BJ (cell line): ENCODE data around the gene FAM89B. TPM values are rescaled to one million over a fixed set of nuclear protein-coding genes. Genes with fewer than 3 reads are reported as not detected.
A peak's percentile ranks its signal among the peaks of the same experiment; 100 is the strongest.

ENCODE experiments used
- CTCF ChIA-PET: fragments of 350-600 bp; formaldehyde crosslinking; extraction: SDS; loops from one replicate; lab custom pipeline; 2021; ENCODE audit warnings: antibody characterized with exemption, inconsistent platforms; lab: Yijun Ruan, JAX
- POLR2A ChIA-PET: fragments of 300-600 bp; sonication (Branson Sonifier 250); formaldehyde crosslinking; extraction: SDS; loops from one replicate; lab custom pipeline; 2021; ENCODE audit warnings: antibody characterized with exemption; lab: Charles Lee
- DNase-seq: peaks from one replicate; pipeline ENCODE4 v3.0.0-alpha.2; 2011; ENCODE audit warnings: low read depth
- H3K27me3 ChIP-seq: 2 replicates; pipeline ENCODE4 v1.6.0; 2011; ENCODE audit warnings: low read length; ENCODE audit not compliant: control insufficient read depth, insufficient read depth
- H3K36me3 ChIP-seq: 2 replicates; pipeline ENCODE4 v1.5.1; 2011; ENCODE audit warnings: low read length; ENCODE audit not compliant: control insufficient read depth, insufficient read depth
- H3K4me3 ChIP-seq: 2 replicates; pipeline ENCODE4 v1.5.1; 2011; ENCODE audit warnings: low read depth, mild to moderate bottlenecking, control low read depth, low read length
- polyA plus RNA-seq: library from polyadenylated mRNA; depleted of rRNA; stranded (reverse); fragments of >200 nt; gene quantifications from 2 replicates; pipeline ENCODE4 v1.2.3, GENCODE V29; 2011
- TF ChIP-seq, protein P1 (sequence below): IDR thresholded peaks from 2 replicates; pipeline ENCODE4 v1.5.1; 2011; ENCODE audit warnings: low read depth, mild to moderate bottlenecking, control low read depth, inconsistent platforms, low read length, moderate library complexity; ENCODE audit not compliant: insufficient read depth

The FAM89B gene
- polyA plus RNA-seq, 1 experiment = 56.9 TPM

DNA sequence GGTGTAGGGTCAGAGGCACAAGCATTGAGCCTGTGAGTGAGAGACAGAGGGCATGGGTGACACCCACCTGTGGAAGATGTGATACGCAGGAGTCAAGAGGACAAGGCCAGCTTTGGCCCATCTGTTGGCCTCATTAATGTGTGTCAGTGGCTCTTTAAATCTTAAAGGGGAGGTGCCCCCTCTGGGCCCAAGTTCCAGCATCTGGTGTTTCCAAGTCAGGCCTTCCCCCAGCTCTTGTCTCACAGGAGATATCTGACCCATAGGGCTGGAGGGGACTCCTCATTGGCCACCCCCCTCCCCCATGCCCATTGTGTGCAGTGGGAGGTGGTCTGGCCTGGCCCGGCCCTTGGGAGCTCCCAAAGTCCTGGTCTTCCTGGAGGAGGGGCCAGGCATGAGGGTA lies 14.3 kb downstream of the FAM89B start:
- no peaks in the 10 kb centered on the region for H3K27me3 ChIP-seq
- ChIA-PET CTCF (interaction anchor here (0.6 to 11.8 kb wide), 8 partner anchors 10 to 458 kb away, joined by 3 to 134 read pairs (median 8); partner anchors contain the start of genes EHBP1L1, FAM89B, MAP3K11 and PCNX3), POLR2A (interaction anchor here (1.0 kb wide), 1 partner anchor 14 kb away, joined by 21 read pairs; the partner anchor contains the start of gene FAM89B)
- no peak for DNase-seq
- peaks cover 16% of the 10 kb centered on the region for H3K36me3 ChIP-seq
- no peak overlapping the region for H3K4me3 ChIP-seq
- TF ChIP-seq, protein P1, sequence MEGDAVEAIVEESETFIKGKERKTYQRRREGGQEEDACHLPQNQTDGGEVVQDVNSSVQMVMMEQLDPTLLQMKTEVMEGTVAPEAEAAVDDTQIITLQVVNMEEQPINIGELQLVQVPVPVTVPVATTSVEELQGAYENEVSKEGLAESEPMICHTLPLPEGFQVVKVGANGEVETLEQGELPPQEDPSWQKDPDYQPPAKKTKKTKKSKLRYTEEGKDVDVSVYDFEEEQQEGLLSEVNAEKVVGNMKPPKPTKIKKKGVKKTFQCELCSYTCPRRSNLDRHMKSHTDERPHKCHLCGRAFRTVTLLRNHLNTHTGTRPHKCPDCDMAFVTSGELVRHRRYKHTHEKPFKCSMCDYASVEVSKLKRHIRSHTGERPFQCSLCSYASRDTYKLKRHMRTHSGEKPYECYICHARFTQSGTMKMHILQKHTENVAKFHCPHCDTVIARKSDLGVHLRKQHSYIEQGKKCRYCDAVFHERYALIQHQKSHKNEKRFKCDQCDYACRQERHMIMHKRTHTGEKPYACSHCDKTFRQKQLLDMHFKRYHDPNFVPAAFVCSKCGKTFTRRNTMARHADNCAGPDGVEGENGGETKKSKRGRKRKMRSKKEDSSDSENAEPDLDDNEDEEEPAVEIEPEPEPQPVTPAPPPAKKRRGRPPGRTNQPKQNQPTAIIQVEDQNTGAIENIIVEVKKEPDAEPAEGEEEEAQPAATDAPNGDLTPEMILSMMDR = no peak

DNA sequence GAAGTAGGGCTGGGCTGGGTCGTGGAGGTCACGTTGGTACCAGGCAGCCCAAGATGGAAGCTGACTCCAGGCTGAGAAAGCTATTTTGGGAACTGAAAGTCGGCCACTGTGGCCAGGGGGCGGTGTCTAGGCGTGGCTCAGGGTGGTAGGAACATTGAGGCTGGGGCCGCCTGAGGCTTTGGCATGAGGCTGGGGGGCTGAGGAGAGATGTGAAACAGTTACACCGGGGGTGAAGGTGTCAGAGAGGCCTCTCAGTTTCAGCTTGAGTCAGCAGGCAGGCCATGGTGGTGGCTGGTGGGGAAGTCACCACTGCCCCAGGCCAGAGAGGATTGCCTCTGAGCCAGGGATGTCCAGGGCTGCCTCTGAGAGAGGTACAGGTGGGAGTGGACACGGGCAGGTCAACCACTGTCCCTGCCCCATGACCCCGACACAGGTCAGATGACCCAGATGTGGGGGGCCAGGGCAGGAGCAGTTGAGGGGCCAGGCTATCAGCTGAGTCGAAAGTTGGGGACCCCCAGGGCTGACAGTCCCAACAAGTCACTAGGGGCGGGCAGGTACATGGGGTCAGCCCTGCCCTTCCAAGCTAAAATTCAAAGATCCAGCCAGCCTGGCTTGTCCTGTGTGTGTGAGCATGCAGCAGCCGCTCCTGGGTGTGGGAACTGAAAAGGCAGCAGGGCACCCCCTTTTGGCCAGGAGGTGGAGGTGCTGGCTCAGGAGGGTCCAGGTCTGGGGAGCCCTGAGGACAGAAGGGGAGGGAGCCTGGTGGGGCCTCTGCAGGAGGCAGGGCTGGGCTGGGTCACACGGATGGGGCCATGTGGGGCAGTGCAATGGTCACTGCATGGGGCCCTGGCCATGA lies 16.1 kb downstream of the FAM89B start:
- TF ChIP-seq, protein P1 = peak; percentile 58
- no peaks in the 10 kb centered on the region for H3K27me3 ChIP-seq
- DNase-seq = no peak
- H3K36me3 ChIP-seq = peaks cover 17% of the 10 kb centered on the region
- ChIA-PET CTCF (interaction anchor here (0.7 to 11.8 kb wide), 15 partner anchors 10 to 235 kb away, joined by 3 to 134 read pairs (median 5); partner anchors contain the start of genes EHBP1L1, FAM89B, MAP3K11 and SIPA1), POLR2A (interaction anchor here (1.1 kb wide), 1 partner anchor 11 kb away, joined by 4 read pairs; no protein-coding TSS in a partner anchor)
- H3K4me3 ChIP-seq = no peak overlapping the region

DNA sequence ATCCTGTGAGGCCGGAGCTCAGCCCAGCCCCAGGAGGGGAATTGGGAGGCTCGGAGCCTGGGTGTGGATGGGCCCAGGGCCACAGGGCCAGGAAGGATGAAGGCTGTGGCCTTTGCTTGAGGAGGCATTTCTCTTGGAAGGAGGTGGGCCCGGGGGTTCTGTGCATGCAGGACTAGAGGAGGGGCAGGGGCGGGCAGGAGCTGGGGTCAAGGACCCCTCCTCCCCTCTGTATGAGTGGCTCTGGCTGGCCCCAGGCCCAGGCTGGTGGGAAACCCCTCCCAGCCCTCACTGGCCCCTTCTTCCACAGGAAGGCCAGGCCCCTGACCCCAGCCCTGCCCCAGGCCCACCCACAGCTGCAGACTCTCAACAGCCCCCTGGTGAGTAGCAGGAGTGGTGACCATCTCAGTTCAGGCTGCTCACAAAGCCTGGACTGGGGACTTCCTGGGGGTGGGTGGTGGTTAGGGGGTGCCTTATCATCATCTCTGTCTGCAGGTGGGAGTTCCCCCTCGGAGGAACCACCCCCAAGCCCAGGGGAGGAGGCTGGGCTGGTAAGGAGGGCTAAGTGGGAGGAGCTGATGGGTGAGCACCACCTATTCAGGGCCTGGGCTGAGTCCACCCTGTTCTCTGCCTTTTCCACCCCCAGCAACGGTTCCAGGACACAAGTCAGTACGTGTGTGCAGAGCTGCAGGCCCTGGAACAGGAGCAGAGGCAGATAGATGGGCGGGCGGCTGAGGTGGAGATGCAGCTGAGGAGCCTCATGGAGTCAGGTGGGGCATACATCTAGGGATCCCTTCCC lies 17.3 kb downstream of the FAM89B start:
- TF ChIP-seq, protein P1 = no peak
- Histone ChIP-seq H3K4me3 (no peak overlapping the region), H3K36me3 (peaks cover 20% of the 10 kb centered on the region), H3K27me3 (no peaks in the 10 kb centered on the region)
- DNase-seq = no peak
- CTCF ChIA-PET = interaction anchor here (0.7 to 11.8 kb wide), 8 partner anchors 12 to 48 kb away, joined by 3 to 134 read pairs (median 5); partner anchors contain the start of genes EHBP1L1, FAM89B, MAP3K11 and ZNRD2
- POLR2A ChIA-PET = no interaction called here

DNA sequence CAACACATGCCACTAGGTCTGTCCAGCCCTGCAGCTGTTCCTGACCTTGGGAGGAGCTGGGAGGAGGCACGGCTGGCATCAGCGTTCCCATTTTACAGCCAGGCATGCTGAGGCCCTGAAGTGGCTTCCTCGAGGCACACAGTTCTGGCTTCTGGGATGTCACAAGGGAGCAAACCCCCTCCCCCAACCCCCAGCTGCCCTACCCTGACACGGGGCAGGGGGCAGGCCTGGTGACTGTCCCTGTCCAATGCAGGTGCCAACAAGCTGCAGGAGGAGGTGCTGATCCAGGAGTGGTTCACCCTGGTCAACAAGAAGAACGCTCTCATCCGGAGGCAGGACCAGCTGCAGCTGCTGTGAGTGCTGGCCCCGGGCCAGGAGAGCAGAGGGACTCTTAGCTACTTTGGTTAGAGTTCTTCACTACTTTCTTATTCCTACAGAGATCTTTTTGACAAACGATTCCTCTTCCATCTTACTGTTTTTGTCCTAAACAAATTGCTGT lies 18.0 kb downstream of the FAM89B start:
- no peaks in the 10 kb centered on the region for H3K27me3 ChIP-seq
- ChIA-PET CTCF (interaction anchor here (0.7 to 11.8 kb wide), 8 partner anchors 13 to 49 kb away, joined by 3 to 134 read pairs (median 5); partner anchors contain the start of genes EHBP1L1, FAM89B, MAP3K11 and ZNRD2), POLR2A (no interaction called here)
- peaks cover 20% of the 10 kb centered on the region for H3K36me3 ChIP-seq
- TF ChIP-seq, protein P1 = no peak
- no peak overlapping the region for H3K4me3 ChIP-seq
- DNase-seq = no peak
